Ureter (tissue), 1 donor: Measurements from ENCODE around the gene SLC16A6. TPM values are rescaled to one million over a fixed set of nuclear protein-coding genes. Genes with fewer than 3 reads are reported as not detected.
A peak's percentile ranks its signal among the peaks of the same experiment; 100 is the strongest.
"Not testable (repeated sequence)": the region's sequence is repeated elsewhere in the genome, so short reads cannot be mapped to it uniquely, and the experiment has no call there.

Experiments
- DNase-seq: peaks from one replicate; pipeline ENCODE4 v3.0.0-alpha.2; 2020; ENCODE audit warnings: low spot score
- total RNA-seq: library from RNA; stranded (reverse); gene quantifications from one replicate; pipeline ENCODE4 v1.2.4, GENCODE V29; 2023
- donor health status: DM: yes; HTN: yes; CAD: no.

Gene SLC16A6, protein sequence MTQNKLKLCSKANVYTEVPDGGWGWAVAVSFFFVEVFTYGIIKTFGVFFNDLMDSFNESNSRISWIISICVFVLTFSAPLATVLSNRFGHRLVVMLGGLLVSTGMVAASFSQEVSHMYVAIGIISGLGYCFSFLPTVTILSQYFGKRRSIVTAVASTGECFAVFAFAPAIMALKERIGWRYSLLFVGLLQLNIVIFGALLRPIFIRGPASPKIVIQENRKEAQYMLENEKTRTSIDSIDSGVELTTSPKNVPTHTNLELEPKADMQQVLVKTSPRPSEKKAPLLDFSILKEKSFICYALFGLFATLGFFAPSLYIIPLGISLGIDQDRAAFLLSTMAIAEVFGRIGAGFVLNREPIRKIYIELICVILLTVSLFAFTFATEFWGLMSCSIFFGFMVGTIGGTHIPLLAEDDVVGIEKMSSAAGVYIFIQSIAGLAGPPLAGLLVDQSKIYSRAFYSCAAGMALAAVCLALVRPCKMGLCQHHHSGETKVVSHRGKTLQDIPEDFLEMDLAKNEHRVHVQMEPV
- 3.0 TPM for total RNA-seq

DNA sequence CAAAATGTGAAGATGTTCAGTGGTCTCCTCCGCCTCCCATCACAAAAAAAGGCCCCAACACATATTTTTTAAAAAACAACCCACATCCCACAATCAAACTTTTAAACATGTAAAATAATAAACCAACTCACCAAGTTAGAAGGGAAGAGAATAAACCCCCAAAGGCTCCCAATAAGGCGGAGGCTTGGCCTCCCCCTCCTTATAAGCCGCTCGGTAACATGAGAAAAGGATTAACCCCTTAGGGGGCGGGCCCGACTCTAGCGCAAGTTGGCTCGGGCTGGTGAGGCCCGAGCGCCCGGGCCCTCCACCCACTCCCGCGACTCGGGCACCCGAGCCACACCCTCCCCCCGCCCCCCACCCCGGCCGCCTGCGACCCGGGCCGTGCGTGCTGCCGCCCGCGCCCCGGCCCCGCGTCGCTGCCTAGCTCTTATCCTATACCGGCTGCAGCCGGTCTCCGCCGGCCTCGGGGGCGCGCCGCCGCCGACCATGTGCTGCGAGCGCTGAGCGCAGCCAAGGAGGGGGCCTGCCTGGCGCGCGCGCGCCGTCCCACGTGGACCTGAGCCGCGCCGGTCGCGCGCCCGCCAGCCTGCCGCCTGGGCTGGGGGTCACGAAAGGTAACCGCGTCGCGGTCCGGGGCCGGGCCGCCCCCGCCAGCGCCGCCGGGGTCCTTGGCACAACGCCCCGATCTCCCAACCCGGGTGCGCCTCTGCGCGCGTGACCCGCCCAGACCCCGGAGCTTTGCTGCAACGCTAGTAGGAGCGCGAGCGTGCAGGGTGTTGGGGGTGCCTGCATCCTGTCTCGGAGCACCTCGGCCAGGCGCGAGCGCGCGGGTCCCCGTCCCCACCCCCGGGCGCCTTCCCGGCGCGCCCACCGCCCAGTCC lies at the start of gene SLC16A6, which contains the start of gene ARSG:
Gene SLC16A6, minus strand, starts transcription at position 173 of the 881 bp plus-strand sequence. CDS start 12,807 bp downstream, outside the sequence.
Gene ARSG, plus strand, starts transcription at position 541 of the 881 bp plus-strand sequence. CDS start 15,999 bp downstream, outside the sequence.
- DNase-seq, result peak; percentile 82

DNA sequence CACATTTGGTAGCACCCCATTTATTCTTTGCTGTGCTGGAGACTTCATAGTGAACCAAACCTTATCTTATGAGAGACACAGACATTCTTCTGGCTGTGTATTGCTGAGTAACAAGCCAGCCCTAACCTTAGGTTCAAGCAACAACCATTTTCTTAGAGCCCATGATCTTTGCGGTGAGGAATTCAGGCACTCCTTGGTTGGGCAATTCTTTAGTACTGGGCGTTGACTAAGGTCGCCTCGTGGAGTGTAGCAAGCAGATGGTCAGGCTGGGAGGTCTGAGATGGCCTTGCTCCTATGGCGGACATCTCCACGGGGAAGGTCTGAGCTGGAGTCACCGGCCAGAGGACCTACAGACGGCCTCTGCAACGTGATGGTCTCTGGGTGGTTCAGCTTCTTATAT lies 43.5 kb upstream of the SLC16A6 start:
- DNase-seq, result no peak

DNA sequence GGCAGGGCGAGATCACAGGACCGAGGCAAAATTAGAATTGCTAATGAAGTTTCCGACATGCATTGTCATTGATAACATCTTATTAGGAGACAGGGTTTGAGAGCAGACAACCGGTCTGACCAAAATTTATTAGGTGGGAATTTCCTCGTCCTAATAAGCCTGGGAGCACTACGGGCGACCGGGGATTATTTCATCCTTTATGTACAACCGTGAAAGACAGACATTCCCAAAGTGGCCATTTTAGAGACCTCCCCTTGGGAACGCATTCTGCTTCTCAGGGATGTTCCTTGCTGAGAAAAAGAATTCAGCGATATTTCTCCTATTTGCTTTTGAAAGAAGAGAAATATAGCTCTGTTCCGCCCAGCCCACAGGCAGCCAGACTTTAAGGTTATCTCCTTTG lies 41.0 kb upstream of the SLC16A6 start:
- not testable (repeated sequence) for DNase-seq

DNA sequence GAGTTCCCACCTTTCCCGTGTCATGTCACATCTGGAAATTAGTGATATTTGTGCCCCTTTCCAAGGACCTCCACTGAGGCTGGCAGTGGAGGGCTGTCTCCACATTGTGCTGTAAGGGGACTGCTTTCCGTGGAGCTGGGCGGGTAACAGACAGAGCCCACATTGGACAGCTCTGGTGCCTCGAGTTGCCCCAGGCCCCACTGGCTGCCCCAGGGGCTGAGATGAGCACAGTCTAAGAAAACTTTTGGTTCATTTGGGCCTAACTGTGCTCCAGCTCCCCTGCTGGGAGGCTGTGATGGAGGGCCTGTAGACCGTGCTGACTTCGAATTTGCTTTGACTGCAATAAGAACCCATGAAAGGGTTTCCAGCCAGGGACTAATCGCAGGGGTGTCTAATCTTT lies 38.4 kb upstream of the SLC16A6 start:
- DNase-seq, result no peak

DNA sequence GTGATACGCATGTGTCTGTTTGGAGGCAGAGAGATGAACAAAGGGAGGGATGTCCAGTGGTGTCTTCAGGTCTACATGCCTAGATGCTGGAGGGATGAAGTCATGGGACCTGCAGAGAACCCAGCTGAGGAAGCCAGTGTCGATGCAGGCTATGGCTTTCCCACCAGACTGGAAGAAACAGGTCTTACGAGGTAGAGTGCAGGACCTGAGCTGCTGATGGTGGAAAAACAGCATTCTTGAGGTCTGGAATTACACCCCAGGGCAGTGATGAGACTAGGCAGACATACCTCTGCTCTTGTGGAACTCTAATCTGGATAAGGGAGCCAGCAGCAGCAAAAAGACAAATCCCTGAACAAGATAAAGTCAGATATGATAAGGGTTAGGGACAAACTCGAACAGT lies 37.7 kb upstream of the SLC16A6 start:
- no peak for DNase-seq

DNA sequence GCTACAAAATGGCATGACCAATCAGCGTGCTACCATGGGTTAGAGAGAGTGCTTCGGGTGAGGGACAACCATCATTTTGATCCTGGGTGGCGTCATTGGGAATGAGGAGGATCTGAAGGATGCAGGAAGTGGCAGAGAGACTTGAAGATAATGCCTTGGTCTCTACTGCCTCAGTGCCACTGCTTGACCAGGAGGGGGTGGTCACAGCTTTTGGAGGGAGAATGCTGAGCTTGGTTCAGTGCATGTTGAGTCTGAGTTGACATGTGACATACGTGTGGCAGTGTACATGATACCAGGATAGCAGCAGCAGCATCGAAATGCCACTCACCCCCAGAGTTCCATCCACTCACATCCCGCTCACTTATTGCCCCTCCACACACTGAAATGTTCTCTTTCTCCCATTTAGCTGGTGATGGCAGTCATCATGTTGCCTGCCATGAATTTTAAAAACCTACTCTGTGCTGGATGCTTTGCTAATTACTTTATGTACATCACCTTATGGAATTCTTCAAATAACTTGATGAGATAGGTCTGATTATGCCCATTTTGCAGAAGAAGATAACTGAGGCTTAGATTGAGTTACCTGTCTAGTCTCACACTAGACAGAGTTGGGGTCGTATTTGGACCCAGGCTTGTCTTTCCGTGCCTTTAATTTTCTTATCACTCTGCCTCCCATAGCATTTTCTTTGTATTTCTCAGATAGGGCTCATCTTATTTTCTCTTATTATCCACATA lies 37.1 kb upstream of the SLC16A6 start:
- no peak for DNase-seq

DNA sequence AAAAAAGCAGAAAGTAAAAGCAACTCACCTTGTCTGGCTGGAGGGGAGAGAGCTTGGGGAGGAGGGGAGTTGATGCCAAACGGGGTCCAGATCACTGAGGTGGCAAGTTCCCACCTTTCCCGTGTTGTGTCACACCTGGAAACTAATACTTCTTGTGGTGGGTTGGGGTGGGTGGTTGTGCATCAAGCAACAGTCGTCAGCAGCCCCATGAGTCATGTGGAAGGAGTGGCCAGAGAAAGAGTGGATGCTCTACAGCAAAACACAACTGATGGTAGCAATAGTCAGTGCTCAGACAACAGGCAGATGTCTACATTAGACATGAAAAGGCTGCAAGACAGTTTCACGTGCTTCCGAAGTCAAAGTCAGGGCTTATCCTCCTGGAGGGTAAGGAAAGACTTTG lies 35.8 kb upstream of the SLC16A6 start:
- no peak for DNase-seq

DNA sequence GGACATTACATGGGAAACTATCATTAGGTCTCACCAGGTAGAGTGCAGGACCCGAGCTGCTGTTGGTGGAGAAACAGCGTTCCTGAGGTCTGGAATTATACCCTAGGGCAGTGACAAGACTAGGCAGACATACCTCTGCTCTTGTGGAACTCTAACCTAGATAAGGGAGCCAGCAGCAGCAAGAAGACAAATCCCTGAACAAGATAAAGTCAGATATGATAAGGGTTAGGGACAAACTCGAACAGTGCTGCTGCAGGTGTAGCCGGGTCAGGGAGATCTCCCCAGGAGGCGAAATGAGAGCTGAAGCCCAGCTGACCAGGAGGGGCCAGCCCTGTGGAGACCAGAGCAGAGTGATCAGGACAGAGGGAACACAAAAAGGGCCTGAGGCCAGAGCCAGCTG lies 35.0 kb upstream of the SLC16A6 start:
- no peak for DNase-seq

DNA sequence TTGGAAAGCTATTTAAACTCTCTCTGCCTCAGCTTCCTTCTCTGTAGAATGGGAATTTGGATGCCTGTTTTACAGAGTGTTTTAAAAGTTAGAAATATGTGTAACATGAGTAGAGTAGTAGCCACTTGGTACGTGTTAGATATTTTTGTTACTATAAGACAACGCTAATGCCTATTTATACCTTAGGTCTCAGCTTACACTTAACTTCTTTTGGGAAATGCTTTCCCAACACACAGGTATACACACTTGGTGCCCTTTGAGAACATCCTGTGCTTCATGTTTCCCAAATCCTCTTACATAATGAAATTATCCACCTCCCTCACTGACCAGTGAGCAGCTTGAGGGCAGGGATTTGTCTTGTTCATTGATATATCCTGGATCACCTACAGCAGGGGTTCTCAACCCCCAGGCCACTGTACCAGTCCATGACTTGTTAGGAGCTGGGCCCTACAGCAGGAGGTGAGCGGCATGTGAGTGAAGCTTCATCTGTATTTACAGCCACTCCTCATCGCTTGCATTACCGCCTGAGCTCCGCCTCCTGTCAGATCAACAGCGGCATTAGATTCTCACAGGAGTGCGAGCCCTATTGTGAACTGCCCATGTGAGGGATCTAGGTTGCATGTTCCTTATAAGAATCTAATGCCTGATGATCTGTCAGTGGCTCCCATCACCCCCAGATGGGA lies 33.9 kb upstream of the SLC16A6 start:
- DNase-seq, result no peak

DNA sequence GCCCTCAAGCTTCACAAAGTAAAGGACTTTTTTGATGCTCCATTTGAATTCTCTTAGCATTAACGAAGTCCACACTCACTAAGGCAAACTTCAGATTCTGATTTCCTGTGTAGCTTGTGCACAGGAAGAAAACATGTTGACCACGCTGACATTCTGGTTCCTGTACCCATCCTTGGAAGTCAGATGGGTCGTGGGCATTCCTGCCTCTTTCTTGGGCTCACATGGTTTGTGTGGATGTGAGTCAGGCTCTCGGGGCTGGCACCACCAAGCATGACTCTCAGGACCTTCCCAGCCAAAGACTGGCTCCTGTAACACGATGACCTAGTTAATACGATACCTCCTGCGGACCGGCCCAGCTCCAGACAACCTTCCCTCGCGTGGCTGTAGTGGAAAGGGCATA lies 33.2 kb upstream of the SLC16A6 start:
- DNase-seq, result no peak

DNA sequence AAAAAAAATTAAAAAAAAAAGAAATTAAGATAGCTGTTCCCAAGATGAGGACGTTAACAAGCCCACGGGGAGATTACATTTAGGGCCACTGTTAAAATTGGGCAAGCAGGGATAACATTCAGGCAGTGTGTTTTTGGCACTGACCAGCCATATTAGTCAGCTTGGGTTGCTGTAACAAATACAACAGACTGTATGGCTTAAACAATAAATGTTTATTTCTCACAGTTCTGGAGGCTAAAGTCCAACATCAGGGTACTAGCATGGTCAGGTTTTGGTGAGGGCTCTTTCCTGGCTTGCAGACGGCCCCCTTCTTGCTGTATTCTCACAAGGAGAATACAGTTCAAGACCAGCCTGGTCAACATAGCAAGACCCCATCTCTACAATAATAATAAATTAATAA lies 31.7 kb upstream of the SLC16A6 start:
- DNase-seq, result no peak

DNA sequence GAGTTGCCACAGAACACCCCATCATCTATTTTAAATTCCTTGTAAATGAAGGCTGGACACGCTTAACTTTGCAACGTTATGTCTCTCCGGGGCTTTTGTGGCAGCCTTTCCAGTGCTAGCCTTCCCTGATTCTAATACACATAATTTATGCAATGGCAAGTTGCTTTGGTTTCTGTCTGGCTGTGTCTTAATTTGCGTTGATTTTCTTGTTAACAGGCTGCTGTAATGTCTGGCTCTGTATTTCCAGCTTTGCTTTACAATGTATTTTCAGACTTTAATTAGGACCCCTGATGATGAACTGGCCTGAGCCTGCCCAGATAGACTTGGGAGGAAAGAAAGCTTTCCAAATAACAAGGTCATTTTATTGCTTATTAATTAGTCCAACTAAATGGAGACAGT lies 30.6 kb upstream of the SLC16A6 start:
- no peak for DNase-seq

DNA sequence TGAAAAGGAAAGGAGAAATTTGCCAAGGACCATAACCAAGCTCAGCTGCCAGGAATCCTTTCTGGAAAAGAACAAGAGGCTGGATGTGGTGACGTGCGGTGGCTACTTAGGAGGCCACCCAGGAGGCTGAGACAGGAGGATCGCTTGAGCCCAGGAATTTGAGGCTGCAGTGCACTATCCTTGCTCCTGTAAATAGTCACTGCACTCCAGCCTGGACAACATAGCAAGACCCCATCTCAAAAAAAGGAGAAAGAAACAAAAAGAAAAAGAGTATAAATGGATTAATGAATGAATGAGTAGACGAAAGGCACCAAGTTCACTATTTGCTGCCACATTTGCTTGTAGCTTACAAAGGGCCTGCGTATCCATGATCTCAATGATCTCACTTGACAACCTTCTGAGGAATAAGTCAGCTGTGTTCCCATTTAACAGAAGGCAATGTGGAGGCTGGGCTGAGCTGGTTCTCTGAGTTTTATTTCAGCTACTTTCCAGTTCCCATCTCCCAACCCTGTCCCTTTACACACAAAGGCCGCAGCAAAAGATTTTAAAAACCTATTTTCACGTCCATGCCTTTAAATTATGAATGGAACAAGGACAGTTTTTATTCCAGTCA lies 30.1 kb upstream of the SLC16A6 start:
- no peak for DNase-seq

DNA sequence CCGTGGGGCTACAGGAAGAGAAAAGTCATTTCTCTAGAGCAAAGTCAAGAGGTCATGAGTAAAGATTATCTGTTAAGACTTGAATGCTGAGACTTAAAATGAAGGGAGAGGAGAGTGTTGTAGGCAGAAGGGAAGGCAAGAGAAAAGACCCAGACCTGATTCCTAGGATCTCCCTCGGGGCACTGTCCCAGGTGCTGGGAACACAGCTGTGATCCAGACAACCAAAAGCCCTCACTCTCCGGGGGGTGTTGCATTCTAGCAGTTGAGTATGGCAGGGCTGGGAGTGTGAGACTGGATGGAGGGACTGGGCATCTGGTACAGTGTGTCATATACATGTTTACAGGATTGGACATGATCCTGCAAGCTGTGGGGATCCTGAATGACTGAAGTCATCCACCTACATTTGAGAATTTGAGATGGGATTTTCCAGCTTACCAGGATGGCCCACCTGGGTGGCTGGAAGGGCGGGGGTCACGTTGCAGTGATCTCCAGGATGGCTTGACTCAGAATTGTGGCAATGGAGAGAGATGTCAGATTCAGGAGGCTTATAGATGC lies 29.5 kb upstream of the SLC16A6 start:
- DNase-seq, result no peak

DNA sequence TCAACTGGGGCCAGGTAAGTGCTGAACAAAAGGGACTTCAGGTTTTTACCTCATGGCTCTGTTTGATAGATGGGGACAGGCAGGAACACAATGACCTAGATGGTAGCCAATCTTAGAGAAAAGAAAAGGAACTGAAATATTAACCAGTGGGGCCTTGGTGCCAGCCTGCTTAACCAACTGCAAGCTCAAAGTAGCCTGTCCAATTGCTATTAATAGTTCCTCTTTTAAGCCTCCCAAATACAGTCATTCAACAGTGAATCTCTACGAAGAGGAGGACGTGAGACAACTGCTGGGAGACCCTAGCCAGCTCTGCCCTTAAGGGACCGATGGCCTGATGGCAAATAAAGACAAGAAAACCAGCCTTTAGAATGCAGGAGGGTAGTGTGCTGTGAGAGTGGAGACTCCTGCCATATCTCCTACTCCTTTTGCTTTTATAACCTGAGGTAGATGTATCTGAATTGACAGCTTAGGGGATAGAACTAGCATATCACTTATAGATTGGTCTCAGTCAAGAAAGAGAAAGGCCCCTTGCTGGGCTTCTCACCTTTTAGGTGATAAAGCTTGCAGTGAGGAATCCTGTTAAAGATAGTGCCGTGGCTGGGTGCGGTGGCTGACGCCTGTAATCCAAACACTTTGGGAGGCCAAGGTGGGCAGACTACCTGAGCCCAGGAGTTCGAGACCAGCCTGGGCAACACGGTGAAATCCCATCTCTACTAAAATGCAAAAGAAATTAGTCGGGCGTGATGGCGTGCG lies 28.7 kb upstream of the SLC16A6 start:
- no peak for DNase-seq

DNA sequence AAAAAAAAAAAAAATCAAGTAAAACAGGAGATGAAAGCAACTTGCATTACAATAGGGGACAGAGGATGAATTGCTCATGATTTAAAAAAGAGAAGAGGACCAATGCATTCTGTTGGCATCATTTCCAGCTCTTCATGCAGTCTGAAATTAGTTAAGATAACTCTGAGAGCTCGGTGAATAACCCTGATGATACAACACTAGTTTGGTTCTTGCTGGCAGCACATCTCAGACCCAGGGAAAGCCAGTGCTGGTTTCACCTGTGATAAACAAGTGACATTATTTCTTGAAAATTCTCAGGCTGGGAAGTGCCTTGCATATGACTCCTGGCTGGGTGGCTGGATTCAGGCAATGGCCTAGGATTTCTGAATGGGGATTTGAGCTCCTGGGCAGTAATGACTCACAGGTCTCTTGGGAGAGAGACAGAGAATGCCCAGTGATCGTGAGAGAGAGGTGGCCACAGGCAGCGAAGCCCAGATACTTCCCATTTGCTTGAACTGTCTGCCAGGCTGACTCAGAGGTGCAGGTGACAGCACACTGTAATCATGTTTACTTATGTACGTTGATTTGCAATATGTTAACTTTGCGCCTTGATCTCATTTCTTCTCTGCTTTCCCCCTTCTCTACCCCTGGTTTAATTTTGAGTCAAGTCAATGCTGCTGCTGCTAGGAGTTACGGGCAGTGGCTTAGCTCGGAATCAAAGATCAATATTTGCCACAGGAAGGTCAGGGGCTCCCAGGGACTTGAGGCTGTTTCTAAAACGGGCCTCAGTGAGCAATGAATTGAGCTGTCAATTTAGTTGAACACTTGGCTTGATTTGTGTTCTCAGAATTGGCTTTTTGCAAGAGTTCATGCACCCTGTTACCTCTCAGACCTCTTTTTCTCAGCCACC lies 27.4 kb upstream of the SLC16A6 start:
- no peak for DNase-seq

DNA sequence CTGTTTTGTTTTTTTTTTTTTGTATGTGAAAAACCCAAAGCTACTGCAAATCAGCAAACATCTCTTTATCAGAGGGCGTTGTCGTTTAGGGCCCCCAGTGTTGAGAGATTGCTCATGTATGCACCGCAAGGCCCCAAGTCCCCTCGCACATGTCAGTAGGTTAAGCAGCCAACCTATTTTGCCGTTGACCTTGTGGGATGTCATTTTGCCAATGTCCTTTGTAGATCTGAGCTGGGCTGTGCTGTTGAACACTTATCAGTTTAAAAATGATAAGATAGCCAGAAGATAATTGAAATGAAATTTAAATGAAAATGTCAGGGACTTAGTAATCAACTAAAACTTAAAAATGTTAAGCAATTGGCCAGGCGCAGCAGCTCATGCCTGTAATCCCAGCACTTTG lies 26.5 kb upstream of the SLC16A6 start:
- DNase-seq, result no peak

DNA sequence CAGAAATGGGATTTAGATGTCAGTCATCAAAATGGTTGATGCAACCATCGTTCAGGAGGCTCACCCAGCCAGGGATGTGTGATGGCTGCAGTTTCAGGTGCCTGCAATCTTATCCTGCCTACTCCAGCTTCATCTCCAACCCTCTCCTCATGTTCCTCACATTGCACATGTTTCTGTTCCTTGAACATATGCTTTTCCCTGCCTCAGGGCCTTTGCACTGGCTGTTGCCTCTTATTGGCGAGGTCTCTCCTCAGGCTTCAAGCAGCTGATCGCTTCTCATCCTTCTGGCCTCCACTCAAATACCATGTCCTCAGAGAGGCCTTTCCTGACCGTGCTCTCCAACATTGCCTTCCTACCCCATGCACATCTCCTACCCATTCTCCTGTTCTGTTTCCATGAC lies 25.0 kb upstream of the SLC16A6 start:
- no peak for DNase-seq
